Chondrocyte (in vitro differentiated cells): ENCODE results near the gene LRRC7. TPM values are rescaled to one million over a fixed set of nuclear protein-coding genes. Genes with fewer than 3 reads are reported as not detected.

Source experiments
- DNase-seq: peaks from one replicate; pipeline ENCODE4 v3.0.0; 2021; ENCODE audit warnings: mixed read lengths, low spot score
- H3K27ac Mint-ChIP-seq: one replicate; pipeline ENCODE4 v1.8.0; 2021; ENCODE audit warnings: mild to moderate bottlenecking, moderate library complexity, mixed read lengths; ENCODE audit not compliant: unreplicated experiment
- H3K27me3 Mint-ChIP-seq: 2 replicates; pipeline ENCODE4 v1.8.0; 2021; ENCODE audit warnings: low read depth, mixed read lengths
- H3K36me3 Mint-ChIP-seq: 2 replicates; pipeline ENCODE4 v1.8.0; 2021; ENCODE audit warnings: low read depth, mixed read lengths
- H3K4me1 Mint-ChIP-seq: 2 replicates; pipeline ENCODE4 v1.8.0; 2021; ENCODE audit warnings: low read depth, mild to moderate bottlenecking, mixed read lengths
- H3K4me3 Mint-ChIP-seq: one replicate; pipeline ENCODE4 v1.8.0; 2021; ENCODE audit warnings: mild to moderate bottlenecking, moderate library complexity, mixed read lengths; ENCODE audit not compliant: unreplicated experiment
- H3K9me3 Mint-ChIP-seq: 2 replicates; pipeline ENCODE4 v1.8.0; 2021; ENCODE audit warnings: low read depth, mixed read lengths
- total RNA-seq: library from RNA; stranded (reverse); gene quantifications from 3 replicates; pipeline ENCODE4 v1.2.1, GENCODE V29; 2021
- TF ChIP-seq, protein P1 (sequence below): fragments of 200-600 bp; sonication (generic); IDR thresholded peaks from 2 replicates; pipeline ENCODE4 v1.5.0; 2021; ENCODE audit warnings: antibody characterized with exemption, mild to moderate bottlenecking, moderate library complexity

LRRC7 gene
- total RNA-seq, 1 donor from 2014 or later, result not detected

- DNase-seq, result no peak
- Mint-ChIP-seq H3K36me3 (no peaks in the 10 kb centered on the region), H3K27me3 (no peaks in the 10 kb centered on the region), H3K4me1 (peaks cover 14% of the 10 kb centered on the region), H3K9me3 (no peaks in the 10 kb centered on the region), H3K27ac (no peak overlapping the region), H3K4me3 (no peak overlapping the region)
- TF ChIP-seq, protein P1, sequence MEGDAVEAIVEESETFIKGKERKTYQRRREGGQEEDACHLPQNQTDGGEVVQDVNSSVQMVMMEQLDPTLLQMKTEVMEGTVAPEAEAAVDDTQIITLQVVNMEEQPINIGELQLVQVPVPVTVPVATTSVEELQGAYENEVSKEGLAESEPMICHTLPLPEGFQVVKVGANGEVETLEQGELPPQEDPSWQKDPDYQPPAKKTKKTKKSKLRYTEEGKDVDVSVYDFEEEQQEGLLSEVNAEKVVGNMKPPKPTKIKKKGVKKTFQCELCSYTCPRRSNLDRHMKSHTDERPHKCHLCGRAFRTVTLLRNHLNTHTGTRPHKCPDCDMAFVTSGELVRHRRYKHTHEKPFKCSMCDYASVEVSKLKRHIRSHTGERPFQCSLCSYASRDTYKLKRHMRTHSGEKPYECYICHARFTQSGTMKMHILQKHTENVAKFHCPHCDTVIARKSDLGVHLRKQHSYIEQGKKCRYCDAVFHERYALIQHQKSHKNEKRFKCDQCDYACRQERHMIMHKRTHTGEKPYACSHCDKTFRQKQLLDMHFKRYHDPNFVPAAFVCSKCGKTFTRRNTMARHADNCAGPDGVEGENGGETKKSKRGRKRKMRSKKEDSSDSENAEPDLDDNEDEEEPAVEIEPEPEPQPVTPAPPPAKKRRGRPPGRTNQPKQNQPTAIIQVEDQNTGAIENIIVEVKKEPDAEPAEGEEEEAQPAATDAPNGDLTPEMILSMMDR, result no peak
These were observed 523.2 kb downstream of the LRRC7 start for GRCh38 chr1:70090875-70091274.

- TF ChIP-seq, protein P1, result no peak
- H3K27ac Mint-ChIP-seq, result no peak overlapping the region
- H3K4me3 Mint-ChIP-seq, result no peak overlapping the region
- no peaks in the 10 kb centered on the region for H3K36me3 Mint-ChIP-seq
- H3K9me3 Mint-ChIP-seq, result no peaks in the 10 kb centered on the region
- H3K4me1 Mint-ChIP-seq, result peaks cover 14% of the 10 kb centered on the region
- no peaks in the 10 kb centered on the region for H3K27me3 Mint-ChIP-seq
- no peak for DNase-seq
These were observed 524.1 kb downstream of the LRRC7 start for GRCh38 chr1:70091811-70092210.

GRCh38 chr1:70092526-70092925 lies 524.8 kb downstream of the LRRC7 start:
- TF ChIP-seq, protein P1, result no peak
- Mint-ChIP-seq H3K4me3 (no peak overlapping the region), H3K9me3 (no peaks in the 10 kb centered on the region), H3K36me3 (no peaks in the 10 kb centered on the region), H3K27me3 (no peaks in the 10 kb centered on the region), H3K27ac (no peak overlapping the region), H3K4me1 (peaks cover 14% of the 10 kb centered on the region)
- DNase-seq, result no peak

GRCh38 chr1:70093250-70093975 lies 525.7 kb downstream of the LRRC7 start:
- TF ChIP-seq, protein P1, result no peak
- H3K4me1 Mint-ChIP-seq, result peaks cover 14% of the 10 kb centered on the region
- H3K27me3 Mint-ChIP-seq, result no peaks in the 10 kb centered on the region
- H3K36me3 Mint-ChIP-seq, result no peaks in the 10 kb centered on the region
- no peak overlapping the region for H3K4me3 Mint-ChIP-seq
- no peaks in the 10 kb centered on the region for H3K9me3 Mint-ChIP-seq
- no peak overlapping the region for H3K27ac Mint-ChIP-seq
- no peak for DNase-seq

- Mint-ChIP-seq H3K9me3 (no peaks in the 10 kb centered on the region), H3K27ac (no peak overlapping the region), H3K36me3 (no peaks in the 10 kb centered on the region), H3K4me3 (no peak overlapping the region), H3K4me1 (no peaks in the 10 kb centered on the region), H3K27me3 (peaks cover 6% of the 10 kb centered on the region)
- no peak for DNase-seq
- TF ChIP-seq, protein P1, result no peak
These were observed 533.5 kb downstream of the LRRC7 start for GRCh38 chr1:70101231-70101630.
